ENCODE data around the gene GDI1.

Gene GDI1

DNA sequence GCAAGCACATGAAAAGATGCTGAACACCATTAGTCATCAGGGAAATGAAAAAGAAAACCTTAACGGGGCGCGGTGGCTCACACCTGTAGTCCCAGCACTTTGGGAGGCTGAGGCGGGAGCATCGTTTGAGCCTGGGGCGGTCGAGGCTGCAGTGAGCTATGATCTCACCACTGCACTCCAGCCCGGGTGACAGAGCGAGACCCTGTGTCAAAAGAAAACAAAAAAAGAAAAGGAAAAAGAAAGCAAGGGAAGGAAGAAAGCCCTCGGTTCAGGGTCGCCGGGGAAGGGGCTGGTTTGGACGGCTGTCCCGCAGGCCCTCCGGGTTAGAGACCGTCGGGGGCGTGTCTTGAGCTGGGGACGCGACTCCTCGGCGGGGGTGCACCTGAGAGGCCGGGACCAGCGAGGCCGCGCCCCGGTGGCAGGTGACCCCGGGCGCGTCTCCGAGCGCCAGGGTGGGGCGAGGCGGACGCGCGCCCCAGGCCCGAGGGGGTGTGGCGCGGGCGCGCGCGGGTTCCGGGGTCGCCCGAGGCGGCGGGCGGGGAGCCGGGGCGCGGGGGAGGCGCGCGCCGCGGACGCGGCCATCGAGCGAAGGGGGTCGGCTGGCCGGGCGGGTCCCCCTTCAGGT is 20.6 kb downstream of the GDI1 start:
- CTCF ChIA-PET = no interaction called here

More for the DNA sequence above, 20.6 kb downstream of the GDI1 start:
- H3K27ac ChIP-seq (ENCODE audit: extremely low read depth, low read depth, low read length) = peak overlapping the region; percentile 75
- H3K4me3 ChIP-seq (ENCODE audit: low read depth, low read length) = peak overlapping the region; percentile 41
- no peak for TF ChIP-seq ZNF175 (tag by site-specific recombination; IDR thresholded peaks at IDR 0.05)
- TF ChIP-seq SETDB1 (IDR thresholded peaks at IDR 0.05; ENCODE audit: insufficient read length, low read length) = no peak
- TF ChIP-seq, protein P1, sequence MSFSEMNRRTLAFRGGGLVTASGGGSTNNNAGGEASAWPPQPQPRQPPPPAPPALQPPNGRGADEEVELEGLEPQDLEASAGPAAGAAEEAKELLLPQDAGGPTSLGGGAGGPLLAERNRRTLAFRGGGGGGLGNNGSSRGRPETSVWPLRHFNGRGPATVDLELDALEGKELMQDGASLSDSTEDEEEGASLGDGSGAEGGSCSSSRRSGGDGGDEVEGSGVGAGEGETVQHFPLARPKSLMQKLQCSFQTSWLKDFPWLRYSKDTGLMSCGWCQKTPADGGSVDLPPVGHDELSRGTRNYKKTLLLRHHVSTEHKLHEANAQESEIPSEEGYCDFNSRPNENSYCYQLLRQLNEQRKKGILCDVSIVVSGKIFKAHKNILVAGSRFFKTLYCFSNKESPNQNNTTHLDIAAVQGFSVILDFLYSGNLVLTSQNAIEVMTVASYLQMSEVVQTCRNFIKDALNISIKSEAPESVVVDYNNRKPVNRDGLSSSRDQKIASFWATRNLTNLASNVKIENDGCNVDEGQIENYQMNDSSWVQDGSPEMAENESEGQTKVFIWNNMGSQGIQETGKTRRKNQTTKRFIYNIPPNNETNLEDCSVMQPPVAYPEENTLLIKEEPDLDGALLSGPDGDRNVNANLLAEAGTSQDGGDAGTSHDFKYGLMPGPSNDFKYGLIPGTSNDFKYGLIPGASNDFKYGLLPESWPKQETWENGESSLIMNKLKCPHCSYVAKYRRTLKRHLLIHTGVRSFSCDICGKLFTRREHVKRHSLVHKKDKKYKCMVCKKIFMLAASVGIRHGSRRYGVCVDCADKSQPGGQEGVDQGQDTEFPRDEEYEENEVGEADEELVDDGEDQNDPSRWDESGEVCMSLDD (tag by site-specific recombination; IDR thresholded peaks at IDR 0.05) = peak; percentile 63; the same call in 1 of the 2 replicates
- peak; percentile 65 for TF ChIP-seq ZNF335 (tag by site-specific recombination; conservative IDR thresholded peaks at IDR 0.05)
- TF ChIP-seq KLF10 (tag by site-specific recombination; IDR thresholded peaks at IDR 0.05) = peak; percentile 51; the same call in 1 of the 2 replicates
- TF ChIP-seq ZNF391 (tag by site-specific recombination; IDR thresholded peaks at IDR 0.05; ENCODE audit: borderline replicate concordance, low read depth) = no peak
- TF ChIP-seq ZNF155 (tag by site-specific recombination; IDR thresholded peaks at IDR 0.05) = no peak
- peak; percentile 58; the same call in 1 of the 2 replicates for TF ChIP-seq GLIS2 (tag by site-specific recombination; IDR thresholded peaks at IDR 0.05)
- peak; percentile 52; the same call in 1 of the 2 replicates for TF ChIP-seq KLF9 (tag by site-specific recombination; IDR thresholded peaks at IDR 0.05; ENCODE audit: low read depth)
- peak; percentile 77 for TF ChIP-seq PATZ1 (tag by site-specific recombination; IDR thresholded peaks at IDR 0.05)
- peak; percentile 17; the same call in 1 of the 2 replicates for TF ChIP-seq ZBTB20 (tag by site-specific recombination; IDR thresholded peaks at IDR 0.05)
- TF ChIP-seq ZNF324 (tag by site-specific recombination; IDR thresholded peaks at IDR 0.05) = 0 out of 2 replicates have a peak, but pooled peaks have one; percentile 23
- peak; percentile 76 for TF ChIP-seq ZNF366 (tag by site-specific recombination; conservative IDR thresholded peaks at IDR 0.05)
- no peak for TF ChIP-seq TCF7L2 (IDR thresholded peaks at IDR 0.05; ENCODE audit: borderline replicate concordance, low read depth, low read length)
- TF ChIP-seq KLF8 (tag by site-specific recombination; IDR thresholded peaks at IDR 0.05) = peak; percentile 71
- TF ChIP-seq YY2 (tag by site-specific recombination; IDR thresholded peaks at IDR 0.05) = no peak
- peak; percentile 68 for TF ChIP-seq ZNF600 (tag by site-specific recombination; IDR thresholded peaks at IDR 0.05)
- peak; percentile 40 for TF ChIP-seq ZBTB17 (tag by site-specific recombination; IDR thresholded peaks at IDR 0.05)
- TF ChIP-seq KLF7 (tag by site-specific recombination; IDR thresholded peaks at IDR 0.05; ENCODE audit: borderline replicate concordance) = peak; percentile 34; the same call in 1 of the 2 replicates
- TF ChIP-seq ZNF585B (tag by site-specific recombination; IDR thresholded peaks at IDR 0.05) = peak; percentile 46
- peak; percentile 37; the same call in 1 of the 2 replicates for TF ChIP-seq ZNF777 (tag by site-specific recombination; IDR thresholded peaks at IDR 0.05; ENCODE audit: borderline replicate concordance)
- peak; percentile 66 for TF ChIP-seq ZBTB26 (tag by site-specific recombination; optimal IDR thresholded peaks at IDR 0.05)
- 0 out of 2 replicates have a peak, but pooled peaks have one; percentile 22 for TF ChIP-seq ZFP69B (tag by site-specific recombination; IDR thresholded peaks at IDR 0.05)
- TF ChIP-seq PRDM1 (tag by site-specific recombination; IDR thresholded peaks at IDR 0.05) = peak; percentile 95
- TF ChIP-seq, protein P2, sequence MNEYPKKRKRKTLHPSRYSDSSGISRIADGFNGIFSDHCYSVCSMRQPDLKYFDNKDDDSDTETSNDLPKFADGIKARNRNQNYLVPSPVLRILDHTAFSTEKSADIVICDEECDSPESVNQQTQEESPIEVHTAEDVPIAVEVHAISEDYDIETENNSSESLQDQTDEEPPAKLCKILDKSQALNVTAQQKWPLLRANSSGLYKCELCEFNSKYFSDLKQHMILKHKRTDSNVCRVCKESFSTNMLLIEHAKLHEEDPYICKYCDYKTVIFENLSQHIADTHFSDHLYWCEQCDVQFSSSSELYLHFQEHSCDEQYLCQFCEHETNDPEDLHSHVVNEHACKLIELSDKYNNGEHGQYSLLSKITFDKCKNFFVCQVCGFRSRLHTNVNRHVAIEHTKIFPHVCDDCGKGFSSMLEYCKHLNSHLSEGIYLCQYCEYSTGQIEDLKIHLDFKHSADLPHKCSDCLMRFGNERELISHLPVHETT (tag by site-specific recombination; IDR thresholded peaks at IDR 0.05) = no peak
- TF ChIP-seq KLF1 (tag by site-specific recombination; IDR thresholded peaks at IDR 0.05) = peak; percentile 33; the same call in 1 of the 2 replicates
- TF ChIP-seq BCL11A (tag by site-specific recombination; IDR thresholded peaks at IDR 0.05; ENCODE audit: low read depth) = 0 out of 2 replicates have a peak, but pooled peaks have one; percentile 44
- TF ChIP-seq ZEB2 (tag by site-specific recombination; IDR thresholded peaks at IDR 0.05) = 0 out of 2 replicates have a peak, but pooled peaks have one; percentile 65
- 0 out of 2 replicates have a peak, but pooled peaks have one; percentile 27 for TF ChIP-seq ZBTB21 (tag by site-specific recombination; IDR thresholded peaks at IDR 0.05)
- peak; percentile 56; the same call in 1 of the 2 replicates for TF ChIP-seq GLIS1 (tag by site-specific recombination; IDR thresholded peaks at IDR 0.05)
- POLR2A ChIA-PET = interaction anchor here (1.0 to 2.8 kb wide), 7 partner anchors 12 to 87 kb away, joined by 4 to 15 read pairs (median 4); partner anchors contain the start of genes LAGE3 and UBL4A
- H3K36me3 ChIP-seq (ENCODE audit: control insufficient read depth in 2 of 2, insufficient read depth in 1 of 2, low read length in 2 of 2) = peaks cover 0 to 33% of the 10 kb centered on the region in 2 experiments; a peak in 2 of 3 replicates
- H3K9me3 ChIP-seq (ENCODE audit: control insufficient read depth, insufficient read depth, low read depth, low read length) = no peaks in the 10 kb centered on the region
- H3K4me1 ChIP-seq (ENCODE audit: control insufficient read depth, insufficient read depth, low read length) = no peaks in the 10 kb centered on the region

All from HEK293 (cell line).